T-helper 1 cell treated with Interleukin-12 subunit alpha and Interleukin-12 subunit beta and Interleukin-4 antibody, amounts not matched to agents 30 μg/mL and 1 μg/mL, for 36 hours (primary cell): Measurements from ENCODE around the gene HDLBP.

Experiments
- H3K27ac Mint-ChIP-seq: one replicate; pipeline ENCODE4 v1.8.0; 2021; ENCODE audit warnings: mild to moderate bottlenecking, mixed read lengths
- H3K27me3 Mint-ChIP-seq: one replicate; pipeline ENCODE4 v1.8.0; 2021; ENCODE audit warnings: low read depth, mixed read lengths
- H3K36me3 Mint-ChIP-seq: one replicate; pipeline ENCODE4 v1.8.0; 2021; ENCODE audit warnings: low read depth, mixed read lengths
- H3K4me1 Mint-ChIP-seq: one replicate; pipeline ENCODE4 v1.8.0; 2021; ENCODE audit warnings: low read depth, mixed read lengths
- H3K4me3 Mint-ChIP-seq: one replicate; pipeline ENCODE4 v1.8.0; 2021; ENCODE audit warnings: mild to moderate bottlenecking, moderate library complexity, mixed read lengths
- H3K9me3 Mint-ChIP-seq: one replicate; pipeline ENCODE4 v1.8.0; 2021; ENCODE audit warnings: mixed read lengths

HDLBP gene

DNA sequence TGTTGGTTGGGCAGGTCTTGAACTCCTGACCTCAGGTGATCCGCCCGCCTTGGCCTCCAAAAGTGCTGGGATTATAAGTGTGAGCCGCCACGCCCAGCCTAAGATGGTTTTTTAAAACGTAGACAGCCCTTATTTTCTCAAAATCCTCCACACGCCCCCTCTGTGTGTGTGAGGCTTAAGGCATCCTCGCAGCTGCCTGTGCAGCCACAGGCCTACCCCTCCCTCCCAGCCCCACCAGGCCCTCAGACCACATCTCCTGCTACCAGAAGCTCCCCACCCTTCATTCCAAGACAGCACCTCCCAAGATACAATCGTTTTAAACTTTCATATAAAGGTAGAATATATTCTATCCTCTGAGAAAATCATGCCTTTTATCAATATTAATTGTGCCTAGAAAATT is 122.2 kb downstream of the HDLBP start:
- H3K4me3 Mint-ChIP-seq: no peak overlapping the region
- H3K36me3 Mint-ChIP-seq: no peaks in the 10 kb centered on the region
- no peaks in the 10 kb centered on the region for H3K27me3 Mint-ChIP-seq
- no peaks in the 10 kb centered on the region for H3K4me1 Mint-ChIP-seq
- no peak overlapping the region for H3K27ac Mint-ChIP-seq
- no peaks in the 10 kb centered on the region for H3K9me3 Mint-ChIP-seq

- no peaks in the 10 kb centered on the region for H3K9me3 Mint-ChIP-seq
- no peak overlapping the region for H3K27ac Mint-ChIP-seq
- no peaks in the 10 kb centered on the region for H3K27me3 Mint-ChIP-seq
- H3K4me3 Mint-ChIP-seq: no peak overlapping the region
- no peaks in the 10 kb centered on the region for H3K36me3 Mint-ChIP-seq
- H3K4me1 Mint-ChIP-seq: no peaks in the 10 kb centered on the region
Observed at GRCh38 chr2:241191081-241191480, 124.4 kb downstream of the HDLBP start.

DNA sequence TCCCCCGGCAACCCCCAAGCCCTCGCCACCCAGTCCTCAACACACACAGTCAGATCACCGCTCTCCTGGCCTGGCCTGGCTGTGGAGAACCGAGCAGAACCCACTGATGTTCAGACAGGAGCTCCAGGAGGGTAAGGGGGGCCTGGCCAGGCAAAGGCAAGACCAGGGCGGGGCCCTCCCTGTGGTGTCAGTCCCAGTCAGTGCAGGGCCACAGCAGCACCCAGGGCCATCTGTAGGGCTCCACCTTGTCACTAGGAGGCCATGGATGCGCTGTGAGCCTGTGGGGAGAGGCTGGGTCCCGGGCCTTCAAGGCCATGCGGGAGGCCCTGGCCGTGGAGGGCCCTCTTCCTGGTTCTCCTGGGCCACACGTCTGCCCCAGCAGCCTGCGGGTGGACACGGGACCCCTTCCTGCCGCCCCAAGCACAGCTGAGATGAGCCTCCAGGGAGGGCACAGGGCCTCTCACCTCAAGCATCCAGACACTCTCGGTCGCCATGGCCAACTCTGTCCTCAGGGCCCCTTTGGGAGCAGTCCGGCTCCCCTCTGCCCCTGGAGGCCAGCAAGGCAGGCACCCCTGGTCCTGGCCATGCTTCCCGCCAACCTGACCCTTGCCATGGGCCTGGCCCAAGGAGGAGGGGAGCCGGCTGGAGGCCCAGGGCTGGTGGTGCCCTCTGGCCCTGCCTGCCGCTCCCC is 125.0 kb downstream of the HDLBP start:
- Mint-ChIP-seq H3K27me3 (no peaks in the 10 kb centered on the region), H3K9me3 (no peaks in the 10 kb centered on the region), H3K36me3 (no peaks in the 10 kb centered on the region), H3K4me1 (no peaks in the 10 kb centered on the region), H3K4me3 (no peak overlapping the region), H3K27ac (no peak overlapping the region)

DNA sequence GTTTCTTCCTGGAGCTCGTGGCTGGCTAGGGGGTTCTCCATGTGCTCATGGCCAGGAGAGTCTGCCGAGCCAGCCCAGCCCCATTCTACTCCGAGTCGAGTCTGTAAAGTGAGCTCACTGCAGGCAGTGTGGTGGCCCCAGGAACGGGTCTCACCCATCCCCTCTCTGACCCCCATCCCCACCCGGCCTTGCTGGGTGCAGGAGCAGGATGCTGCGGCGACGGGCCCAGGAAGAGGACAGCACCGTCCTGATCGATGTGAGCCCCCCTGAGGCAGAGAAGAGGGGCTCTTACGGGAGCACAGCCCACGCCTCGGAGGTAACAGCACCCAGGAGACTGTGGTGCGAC is 125.6 kb downstream of the HDLBP start:
- no peaks in the 10 kb centered on the region for H3K4me1 Mint-ChIP-seq
- H3K27ac Mint-ChIP-seq: no peak overlapping the region
- H3K36me3 Mint-ChIP-seq: no peaks in the 10 kb centered on the region
- H3K9me3 Mint-ChIP-seq: no peaks in the 10 kb centered on the region
- H3K27me3 Mint-ChIP-seq: no peaks in the 10 kb centered on the region
- H3K4me3 Mint-ChIP-seq: no peak overlapping the region

DNA sequence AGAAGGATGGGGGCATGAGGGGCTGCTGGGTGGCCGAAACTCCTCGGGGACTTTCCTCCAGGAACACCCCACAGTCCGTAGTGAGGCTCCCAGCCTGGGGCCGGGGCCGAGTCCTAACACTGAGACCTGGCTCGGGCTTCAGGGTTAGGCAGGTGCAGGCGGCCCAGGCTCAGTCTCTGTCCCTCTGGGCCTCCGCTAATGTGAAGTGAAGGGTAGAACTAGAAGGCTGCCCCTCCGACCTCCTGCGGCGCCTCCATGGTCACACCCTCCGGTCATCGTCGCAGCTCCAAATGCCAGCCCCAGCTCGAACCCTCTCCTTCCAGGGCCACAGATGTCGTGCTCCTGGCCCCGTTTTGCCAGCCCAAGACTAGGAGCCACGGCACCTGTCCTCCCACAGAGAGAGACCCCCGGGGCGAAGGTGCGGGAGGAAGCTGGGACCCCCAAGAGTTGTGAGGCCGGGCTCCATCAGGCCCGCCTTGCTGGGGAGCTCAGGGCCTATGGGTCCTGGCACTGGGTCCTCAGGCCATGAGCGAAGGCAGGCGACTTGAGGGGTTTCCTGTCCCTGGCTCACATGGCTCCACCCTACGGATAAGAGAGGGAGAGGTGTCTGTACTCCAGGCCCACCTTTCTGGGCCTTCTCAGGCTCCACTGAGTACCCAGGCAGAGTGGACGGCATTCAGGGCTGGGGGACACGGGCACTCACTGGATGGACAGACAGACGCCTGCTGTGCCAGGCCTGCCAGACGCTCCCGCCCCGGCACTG is 126.2 kb downstream of the HDLBP start:
- no peak overlapping the region for H3K27ac Mint-ChIP-seq
- no peak overlapping the region for H3K4me3 Mint-ChIP-seq
- H3K27me3 Mint-ChIP-seq: no peaks in the 10 kb centered on the region
- no peaks in the 10 kb centered on the region for H3K9me3 Mint-ChIP-seq
- H3K36me3 Mint-ChIP-seq: no peaks in the 10 kb centered on the region
- H3K4me1 Mint-ChIP-seq: no peaks in the 10 kb centered on the region

DNA sequence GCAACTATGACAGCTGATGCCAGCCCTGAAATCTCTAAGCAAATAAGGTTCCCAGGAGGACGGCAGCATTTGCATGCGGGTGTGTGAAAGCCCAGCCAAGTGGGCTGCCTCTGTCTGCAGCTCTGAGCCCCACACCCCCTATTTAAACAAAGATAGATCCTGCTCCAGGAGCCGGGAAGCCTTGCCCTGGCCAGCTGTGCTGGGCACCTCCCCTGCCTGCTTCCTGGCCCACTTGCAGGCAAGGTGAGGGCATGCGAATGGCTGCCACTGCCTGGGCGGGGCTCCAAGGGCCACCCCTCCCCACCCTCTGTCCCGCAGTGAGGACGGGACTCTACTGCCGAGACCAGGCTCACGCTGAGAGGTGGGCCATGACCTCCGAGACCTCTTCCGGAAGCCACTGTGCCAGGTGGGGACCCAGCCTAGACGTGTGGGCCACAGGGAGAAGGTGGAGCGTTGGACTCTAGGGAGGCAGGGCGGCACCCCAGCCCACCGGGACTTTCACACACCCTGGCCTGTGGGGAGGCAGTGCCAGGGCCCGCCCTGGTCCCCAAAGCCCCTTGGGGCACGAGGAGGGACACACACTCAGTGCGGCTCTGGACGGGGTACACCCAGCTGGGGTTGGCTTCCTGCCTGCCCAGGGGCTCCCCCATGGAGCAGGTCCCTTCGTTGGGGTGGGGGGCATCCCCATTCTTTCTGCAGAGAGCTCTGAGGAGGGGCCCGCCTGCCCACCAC is 126.9 kb downstream of the HDLBP start, which contains the start of gene ANO7:
ANO7 (plus strand) TSS at position 317 of the 732 bp plus-strand sequence. CDS start 1,387 bp downstream, outside the sequence.
- Mint-ChIP-seq H3K9me3 (no peaks in the 10 kb centered on the region), H3K27ac (no peak within 1 kb of the TSS), H3K36me3 (no peaks in the 10 kb centered on the region), H3K27me3 (no peaks in the 10 kb centered on the region), H3K4me3 (no peak within 1 kb of the TSS), H3K4me1 (no peaks in the 10 kb centered on the region)

- Mint-ChIP-seq H3K4me3 (no peak overlapping the region), H3K4me1 (no peaks in the 10 kb centered on the region), H3K27me3 (no peaks in the 10 kb centered on the region), H3K27ac (no peak overlapping the region), H3K36me3 (no peaks in the 10 kb centered on the region), H3K9me3 (no peaks in the 10 kb centered on the region)
Observed at GRCh38 chr2:241187918-241188234, 127.6 kb downstream of the HDLBP start.

- H3K4me1 Mint-ChIP-seq: no peaks in the 10 kb centered on the region
- H3K36me3 Mint-ChIP-seq: no peaks in the 10 kb centered on the region
- H3K9me3 Mint-ChIP-seq: no peaks in the 10 kb centered on the region
- no peak overlapping the region for H3K27ac Mint-ChIP-seq
- H3K27me3 Mint-ChIP-seq: no peaks in the 10 kb centered on the region
- H3K4me3 Mint-ChIP-seq: no peak overlapping the region
Observed at GRCh38 chr2:241187101-241187917, 128.2 kb downstream of the HDLBP start.

GRCh38 chr2:241185961-241186360 is 129.5 kb downstream of the HDLBP start:
- H3K4me1 Mint-ChIP-seq: no peaks in the 10 kb centered on the region
- H3K27me3 Mint-ChIP-seq: no peaks in the 10 kb centered on the region
- H3K36me3 Mint-ChIP-seq: peaks cover 2% of the 10 kb centered on the region
- H3K9me3 Mint-ChIP-seq: no peaks in the 10 kb centered on the region
- H3K4me3 Mint-ChIP-seq: no peak overlapping the region
- no peak overlapping the region for H3K27ac Mint-ChIP-seq

- Mint-ChIP-seq H3K27ac (no peak overlapping the region), H3K36me3 (peaks cover 5% of the 10 kb centered on the region), H3K27me3 (no peaks in the 10 kb centered on the region), H3K4me1 (no peaks in the 10 kb centered on the region), H3K4me3 (no peak overlapping the region), H3K9me3 (no peaks in the 10 kb centered on the region)
Observed at GRCh38 chr2:241184901-241185300, 130.6 kb downstream of the HDLBP start.

DNA sequence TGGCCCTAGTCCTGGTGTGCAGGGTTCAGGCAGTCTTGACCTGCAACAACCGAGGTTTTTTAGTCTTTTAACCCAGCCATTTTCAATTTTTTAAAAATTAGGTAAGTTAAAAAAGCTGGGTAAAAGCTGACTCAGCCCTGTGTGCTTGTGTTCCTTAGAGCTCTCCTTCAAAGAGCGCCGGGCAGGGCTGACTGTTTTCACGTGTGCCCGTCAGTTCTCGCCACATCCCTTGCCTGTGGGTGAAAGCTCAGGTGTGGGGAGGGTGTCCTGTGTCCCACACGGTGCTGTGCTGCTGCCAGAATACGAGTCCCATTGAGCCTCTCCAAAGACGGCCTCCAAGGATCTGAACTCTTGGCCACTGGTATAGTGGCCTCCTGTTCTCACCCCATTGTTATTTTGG is 132.3 kb downstream of the HDLBP start:
- no peaks in the 10 kb centered on the region for H3K9me3 Mint-ChIP-seq
- H3K4me3 Mint-ChIP-seq: no peak overlapping the region
- H3K27me3 Mint-ChIP-seq: no peaks in the 10 kb centered on the region
- H3K36me3 Mint-ChIP-seq: peaks cover 15% of the 10 kb centered on the region
- H3K4me1 Mint-ChIP-seq: no peaks in the 10 kb centered on the region
- no peak overlapping the region for H3K27ac Mint-ChIP-seq

DNA sequence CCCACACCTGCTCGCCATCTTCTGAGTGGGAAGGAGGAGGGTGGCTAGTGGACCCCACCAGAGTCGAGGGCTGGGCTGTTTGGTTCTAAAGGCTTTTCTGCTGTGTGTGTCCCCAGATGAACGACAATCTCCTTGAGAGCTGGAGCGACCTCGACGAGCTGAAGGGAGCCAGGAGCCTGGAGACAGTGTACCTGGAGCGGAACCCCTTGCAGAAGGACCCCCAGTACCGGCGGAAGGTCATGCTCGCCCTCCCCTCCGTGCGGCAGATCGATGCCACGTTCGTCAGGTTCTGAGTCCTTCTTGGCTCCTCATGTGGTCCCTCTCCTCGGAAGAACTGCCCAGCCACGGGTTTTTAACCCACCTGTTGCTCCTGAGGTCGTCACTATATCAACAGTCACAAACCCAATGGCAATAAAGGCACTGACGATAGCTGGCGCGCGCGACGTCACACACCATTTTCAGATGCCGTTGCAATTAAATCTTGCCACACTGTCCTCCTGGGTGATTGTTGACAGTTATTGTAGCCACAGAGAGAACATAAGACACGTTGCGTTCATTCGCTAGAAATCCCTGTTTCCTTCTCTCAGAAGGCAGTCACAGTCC is 132.8 kb downstream of the HDLBP start:
- H3K27me3 Mint-ChIP-seq: no peaks in the 10 kb centered on the region
- H3K36me3 Mint-ChIP-seq: peaks cover 15% of the 10 kb centered on the region
- no peak overlapping the region for H3K27ac Mint-ChIP-seq
- no peaks in the 10 kb centered on the region for H3K4me1 Mint-ChIP-seq
- no peaks in the 10 kb centered on the region for H3K9me3 Mint-ChIP-seq
- no peak overlapping the region for H3K4me3 Mint-ChIP-seq

DNA sequence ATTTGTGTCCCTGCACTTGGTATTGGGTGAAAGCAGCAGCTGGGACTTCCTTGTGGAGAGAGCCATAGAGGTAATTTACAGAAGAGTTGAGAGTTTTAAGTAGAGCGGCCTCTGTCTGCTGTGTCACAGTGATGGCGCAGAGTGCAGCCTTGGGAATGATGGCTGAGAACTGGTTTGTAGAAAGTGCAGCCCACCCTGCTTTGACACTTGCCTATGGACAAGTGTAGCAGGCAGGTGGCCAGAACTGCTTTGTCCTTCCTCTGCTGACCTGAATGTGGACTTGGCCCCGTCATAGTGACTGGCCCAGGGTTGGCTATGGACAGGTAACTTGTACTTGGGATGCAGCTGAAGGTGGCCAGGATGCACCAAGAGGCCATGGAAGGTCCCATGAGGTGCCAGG is 133.3 kb downstream of the HDLBP start:
- Mint-ChIP-seq H3K4me3 (no peak overlapping the region), H3K36me3 (peaks cover 15% of the 10 kb centered on the region), H3K27ac (no peak overlapping the region), H3K27me3 (no peaks in the 10 kb centered on the region), H3K4me1 (no peaks in the 10 kb centered on the region), H3K9me3 (no peaks in the 10 kb centered on the region)

DNA sequence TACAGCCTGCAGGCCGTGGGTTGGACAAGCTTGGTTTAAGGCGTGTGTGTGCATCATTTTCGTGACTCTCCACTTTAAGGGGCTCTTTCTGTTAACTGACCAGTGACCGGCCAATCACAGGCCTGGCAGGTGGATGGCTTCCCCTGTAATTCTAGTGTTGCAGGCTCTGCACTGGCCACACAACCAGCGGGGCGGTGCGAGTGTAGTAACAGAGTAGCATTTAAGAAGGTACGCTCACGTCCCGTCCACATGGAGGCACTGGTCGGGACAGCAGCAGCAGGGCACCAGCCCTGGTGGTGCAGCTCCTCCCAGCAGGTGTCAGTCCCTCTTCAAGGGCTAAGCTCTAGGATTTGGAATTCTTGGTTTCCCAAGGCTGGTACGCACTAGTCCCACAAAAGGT is 135.0 kb downstream of the HDLBP start:
- Mint-ChIP-seq H3K27ac (no peak overlapping the region), H3K9me3 (no peaks in the 10 kb centered on the region), H3K36me3 (peaks cover 15% of the 10 kb centered on the region), H3K4me3 (no peak overlapping the region), H3K4me1 (no peaks in the 10 kb centered on the region), H3K27me3 (no peaks in the 10 kb centered on the region)
